Fibroblast of the aortic adventitia (primary cell): ENCODE measurements around the gene ST8SIA6. TPM values are rescaled to one million over a fixed set of nuclear protein-coding genes. Genes with fewer than 3 reads are reported as not detected.

Experiments
- DNase-seq: peaks from one replicate; pipeline ENCODE4 v3.0.0-alpha.2; 2010; ENCODE audit warnings: low read depth
- H3K4me3 ChIP-seq: 2 replicates; pipeline ENCODE4 v1.5.1; 2011; ENCODE audit warnings: low read depth, mild to moderate bottlenecking, control low read depth, low read length, moderate library complexity
- total RNA-seq: library from RNA; depleted of rRNA; stranded (reverse); fragments of >200 nt; gene quantifications from 2 replicates; pipeline ENCODE4 v1.2.3, GENCODE V29; 2012; ENCODE audit warnings: low replicate concordance
- TF ChIP-seq, protein P1 (sequence below): IDR thresholded peaks from 2 replicates; pipeline ENCODE4 v1.5.1; 2011; ENCODE audit warnings: mild to moderate bottlenecking, low read length, control low read depth, inconsistent platforms; ENCODE audit not compliant: insufficient read depth

Gene ST8SIA6
- total RNA-seq, 1 donor: 0.09 TPM

DNA sequence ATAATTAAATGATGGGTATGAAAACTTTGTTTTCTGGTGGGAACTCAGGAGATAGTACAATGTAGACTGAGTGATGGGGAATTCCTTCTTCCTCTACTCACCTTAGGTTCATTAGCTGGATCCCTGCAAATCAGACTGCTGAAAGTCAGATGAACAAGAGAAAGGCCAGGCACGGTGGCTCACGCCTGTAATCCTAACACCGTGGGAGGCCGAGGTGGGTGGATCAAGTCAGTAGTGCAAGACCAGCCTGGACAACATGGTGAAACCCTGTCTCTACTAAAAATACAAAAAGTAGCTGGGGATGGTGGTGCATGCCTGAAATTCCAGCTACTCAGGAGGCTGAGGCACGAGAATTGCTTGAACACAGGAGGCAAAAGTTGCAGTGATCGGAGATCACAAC is 28.7 kb upstream of the ST8SIA6 start:
- TF ChIP-seq, protein P1, sequence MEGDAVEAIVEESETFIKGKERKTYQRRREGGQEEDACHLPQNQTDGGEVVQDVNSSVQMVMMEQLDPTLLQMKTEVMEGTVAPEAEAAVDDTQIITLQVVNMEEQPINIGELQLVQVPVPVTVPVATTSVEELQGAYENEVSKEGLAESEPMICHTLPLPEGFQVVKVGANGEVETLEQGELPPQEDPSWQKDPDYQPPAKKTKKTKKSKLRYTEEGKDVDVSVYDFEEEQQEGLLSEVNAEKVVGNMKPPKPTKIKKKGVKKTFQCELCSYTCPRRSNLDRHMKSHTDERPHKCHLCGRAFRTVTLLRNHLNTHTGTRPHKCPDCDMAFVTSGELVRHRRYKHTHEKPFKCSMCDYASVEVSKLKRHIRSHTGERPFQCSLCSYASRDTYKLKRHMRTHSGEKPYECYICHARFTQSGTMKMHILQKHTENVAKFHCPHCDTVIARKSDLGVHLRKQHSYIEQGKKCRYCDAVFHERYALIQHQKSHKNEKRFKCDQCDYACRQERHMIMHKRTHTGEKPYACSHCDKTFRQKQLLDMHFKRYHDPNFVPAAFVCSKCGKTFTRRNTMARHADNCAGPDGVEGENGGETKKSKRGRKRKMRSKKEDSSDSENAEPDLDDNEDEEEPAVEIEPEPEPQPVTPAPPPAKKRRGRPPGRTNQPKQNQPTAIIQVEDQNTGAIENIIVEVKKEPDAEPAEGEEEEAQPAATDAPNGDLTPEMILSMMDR: no peak
- H3K4me3 ChIP-seq: no peak overlapping the region
- DNase-seq: no peak

DNA sequence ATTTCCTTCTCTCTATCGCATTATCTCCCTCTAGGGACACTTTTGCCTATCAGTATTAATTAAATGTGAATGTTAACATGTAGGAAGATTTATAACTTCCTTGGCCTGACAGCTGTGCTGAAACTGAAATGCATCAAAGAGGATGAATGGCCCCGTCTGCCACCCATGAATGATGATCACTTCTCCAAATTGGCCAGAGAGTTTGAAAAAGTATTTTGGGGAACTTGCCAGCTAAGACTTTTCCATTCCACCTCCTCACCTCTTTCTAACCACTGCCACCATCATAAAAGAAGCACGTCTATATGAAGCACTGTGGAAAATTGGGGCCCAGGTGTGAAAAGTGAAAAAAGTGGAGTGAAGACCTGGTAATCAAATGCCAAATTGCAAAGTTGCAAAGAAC is 25.4 kb upstream of the ST8SIA6 start:
- TF ChIP-seq, protein P1: no peak
- H3K4me3 ChIP-seq: no peak overlapping the region
- DNase-seq: no peak

GRCh38 chr10:17479015-17479615 is 24.7 kb upstream of the ST8SIA6 start:
- TF ChIP-seq, protein P1: no peak
- no peak for DNase-seq
- H3K4me3 ChIP-seq: no peak overlapping the region

- H3K4me3 ChIP-seq: no peak overlapping the region
- DNase-seq: no peak
- TF ChIP-seq, protein P1: no peak
Observed at GRCh38 chr10:17476073-17476472, 21.7 kb upstream of the ST8SIA6 start.

DNA sequence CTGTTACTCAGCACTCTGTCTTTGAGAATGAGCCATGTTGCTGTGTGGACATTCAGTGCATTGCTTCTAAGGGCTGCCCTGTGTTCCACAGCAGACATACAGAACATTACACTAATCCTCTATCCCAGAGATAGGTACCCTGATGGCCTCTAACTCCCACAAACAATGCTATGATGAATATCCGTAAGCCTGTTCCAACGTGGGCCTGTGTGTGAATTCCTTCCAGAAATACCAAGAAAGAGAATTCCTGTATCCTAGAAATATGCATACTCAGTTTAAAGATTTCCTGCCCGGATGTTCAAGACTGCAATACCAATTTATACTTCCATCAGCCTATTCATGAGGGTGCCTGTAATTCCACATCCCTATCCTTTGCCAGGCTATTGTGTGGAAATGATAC is 21.3 kb upstream of the ST8SIA6 start:
- TF ChIP-seq, protein P1: no peak
- no peak for DNase-seq
- H3K4me3 ChIP-seq: no peak overlapping the region

DNA sequence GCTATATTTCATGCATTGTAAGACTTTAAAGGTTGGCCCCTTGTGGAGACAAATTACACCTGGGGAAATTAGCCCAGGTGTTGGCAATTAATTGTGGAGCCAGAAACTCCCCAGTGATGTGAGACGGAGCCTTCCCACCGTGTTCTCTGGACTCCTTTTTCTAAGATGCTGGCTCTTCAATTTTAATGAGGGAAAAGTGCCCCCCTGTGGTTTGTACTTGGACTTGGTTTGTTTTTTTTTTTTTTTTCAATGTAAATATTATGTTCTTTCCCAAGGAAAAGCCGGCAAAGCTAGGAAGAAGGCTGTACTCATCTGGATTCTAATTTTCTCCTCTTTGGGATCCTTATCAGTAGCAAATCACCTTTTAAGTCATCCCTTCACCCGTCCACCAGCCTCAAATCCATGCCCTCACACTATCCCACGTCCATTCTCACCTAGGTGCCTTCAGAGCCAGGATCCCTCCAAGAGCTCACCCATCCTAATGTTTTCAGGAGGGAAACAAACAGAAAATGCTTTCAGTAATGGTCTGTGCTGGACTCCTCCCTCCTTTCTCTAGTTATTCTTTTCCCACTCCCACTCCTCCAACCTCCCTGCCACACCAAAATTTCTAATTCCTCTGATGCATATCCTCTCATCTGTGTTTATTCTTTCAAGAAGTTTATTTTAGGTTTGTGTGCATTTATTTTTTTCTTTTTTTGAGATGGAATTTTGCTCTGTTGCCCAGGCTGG is 20.4 kb upstream of the ST8SIA6 start:
- peak; percentile 23 for DNase-seq
- H3K4me3 ChIP-seq: no peak overlapping the region
- TF ChIP-seq, protein P1: no peak
